ENCODE measurements around the gene RIPPLY3.

GRCh38 chr21:37041706-37042271 lies 35.3 kb downstream of the RIPPLY3 start:
- TF ChIP-seq EZH2 (IDR thresholded peaks at IDR 0.05; ENCODE audit: borderline replicate concordance, low read length), result no peak
- TF ChIP-seq CTCF (IDR thresholded peaks at IDR 0.05; ENCODE audit: low read length), result no peak
